ENCODE measurements around the gene DOLPP1.

GRCh38 chr9:129031514-129031913, 49.4 kb upstream of the DOLPP1 start:
- TF ChIP-seq POLR2AphosphoS5 (IDR thresholded peaks at IDR 0.05; ENCODE audit: low read depth, low read length) (no peak), POLR2A (IDR thresholded peaks at IDR 0.05; ENCODE audit: low read depth, low read length) (no peak), TAF1 (IDR thresholded peaks at IDR 0.05; ENCODE audit: low read depth, low read length) (no peak), SPI1 (IDR thresholded peaks at IDR 0.05; ENCODE audit: low read depth, low read length) (no peak), POU2F2 (IDR thresholded peaks at IDR 0.05; ENCODE audit: low read depth, low read length) (no peak), PAX5 (IDR thresholded peaks at IDR 0.05; ENCODE audit: insufficient read depth, low read length, severe bottlenecking) (no peak)
